Activated CD8-positive, alpha-beta memory T cell treated with anti-CD3 and anti-CD28 coated beads, Interleukin-2, amount 10 ng/mL, durations not matched to agents 7 days and 5 days (primary cell): ENCODE measurements around the gene MYLK2. TPM values are rescaled to one million over a fixed set of nuclear protein-coding genes. Genes with fewer than 3 reads are reported as not detected.

Source experiments
- ATAC-seq: fragments of 150-1000 bp; cut with Tn5 transposase; one replicate; pipeline ENCODE4 v1.10.0; 2021; ENCODE audit warnings: moderate library complexity
- CTCF ChIA-PET: fragments of 350-600 bp; sonication (Branson Sonifier 250); formaldehyde crosslinking; loops from one replicate; lab custom pipeline; 2021; ENCODE audit warnings: antibody characterized with exemption; lab: Charles Lee
- DNase-seq: peaks from one replicate; pipeline ENCODE4 v3.0.0-alpha.2; 2020
- H3K27ac Mint-ChIP-seq: one replicate; pipeline ENCODE4 v1.8.0; 2021; ENCODE audit warnings: mild to moderate bottlenecking, mixed read lengths
- H3K27me3 Mint-ChIP-seq: one replicate; pipeline ENCODE4 v1.8.0; 2021; ENCODE audit warnings: mixed read lengths
- H3K36me3 Mint-ChIP-seq: one replicate; pipeline ENCODE4 v1.8.0; 2021; ENCODE audit warnings: mild to moderate bottlenecking, mixed read lengths
- H3K4me1 Mint-ChIP-seq: one replicate; pipeline ENCODE4 v1.8.0; 2021; ENCODE audit warnings: mixed read lengths
- H3K4me3 Mint-ChIP-seq: one replicate; pipeline ENCODE4 v1.8.0; 2021; ENCODE audit warnings: mild to moderate bottlenecking, moderate library complexity, mixed read lengths
- H3K9me3 Mint-ChIP-seq: one replicate; pipeline ENCODE4 v1.8.0; 2022; ENCODE audit warnings: low read depth, mixed read lengths
- total RNA-seq, 2 experiments: library from RNA; stranded (reverse); gene quantifications; one replicate each; pipeline ENCODE4 v1.2.3, GENCODE V29; 2021

Gene MYLK2
- total RNA-seq, 2 experiments from 2014 or later, result 0.42 to 1.2 TPM

DNA sequence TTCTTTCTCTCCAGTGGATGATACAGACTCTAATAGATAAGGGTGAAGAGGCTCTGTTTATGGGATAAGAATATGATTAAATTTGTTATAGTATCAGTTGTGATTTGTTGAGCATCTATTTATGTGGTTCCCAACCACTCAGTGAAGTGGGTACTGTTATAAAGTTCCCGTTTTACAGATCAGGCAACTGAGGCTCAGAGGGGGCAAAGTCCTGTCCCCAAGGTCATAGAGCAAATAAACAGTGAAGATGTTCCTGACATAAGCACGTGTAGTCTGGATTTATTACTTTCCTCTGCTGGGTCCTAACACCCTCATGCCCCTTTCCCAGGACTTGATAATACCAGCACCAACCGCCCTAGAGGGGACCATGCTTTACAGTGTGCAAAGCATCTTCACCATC is 47.1 kb downstream of the MYLK2 start:
- peaks cover 39% of the 10 kb centered on the region for H3K27me3 Mint-ChIP-seq

GRCh38 chr20:31868853-31869672 is 49.9 kb downstream of the MYLK2 start:
- Mint-ChIP-seq H3K27ac (no peak overlapping the region), H3K36me3 (peaks cover 3% of the 10 kb centered on the region), H3K4me3 (no peak overlapping the region), H3K27me3 (peaks cover 53% of the 10 kb centered on the region), H3K9me3 (no peaks in the 10 kb centered on the region), H3K4me1 (peaks cover 11% of the 10 kb centered on the region)
- no peak for ATAC-seq
- DNase-seq, result no peak
- CTCF ChIA-PET, result interaction anchor here (1.2 kb wide), 1 partner anchor 83 kb away, joined by 5 read pairs; the partner anchor contains the start of gene PDRG1

More for the DNA sequence above, 47.1 kb downstream of the MYLK2 start:
- ATAC-seq (no peak), DNase-seq (no peak)
- Mint-ChIP-seq H3K4me3 (no peak overlapping the region), H3K4me1 (peaks cover 13% of the 10 kb centered on the region), H3K27ac (no peak overlapping the region), H3K36me3 (peaks cover 3% of the 10 kb centered on the region), H3K9me3 (no peaks in the 10 kb centered on the region)
- CTCF ChIA-PET, result interaction anchor here (1.9 kb wide), 1 partner anchor 19 kb away, joined by 7 read pairs; no protein-coding TSS in a partner anchor

DNA sequence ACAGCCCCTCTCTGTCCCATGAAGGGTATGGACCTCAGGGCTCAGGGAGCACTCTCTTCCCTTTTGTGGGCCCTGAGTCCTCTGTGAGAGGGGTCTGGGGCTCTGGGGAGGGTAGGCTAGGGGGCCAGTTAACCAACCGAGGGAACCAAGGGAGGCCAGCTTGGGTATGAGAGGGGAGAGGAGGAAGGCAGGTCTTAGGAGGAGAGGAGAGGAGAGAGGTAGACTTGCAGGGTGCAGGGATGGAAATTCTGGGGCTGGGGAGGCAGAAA is 50.5 kb downstream of the MYLK2 start:
- Mint-ChIP-seq H3K4me1 (peaks cover 11% of the 10 kb centered on the region), H3K9me3 (no peaks in the 10 kb centered on the region), H3K27me3 (peaks cover 55% of the 10 kb centered on the region), H3K27ac (no peak overlapping the region), H3K4me3 (peak overlapping the region; percentile 58), H3K36me3 (peaks cover 3% of the 10 kb centered on the region)
- no peak for ATAC-seq
- DNase-seq, result no peak
- CTCF ChIA-PET, result interaction anchor here (0.6 kb wide), 1 partner anchor 1907 kb away, joined by 3 read pairs; no protein-coding TSS in a partner anchor

DNA sequence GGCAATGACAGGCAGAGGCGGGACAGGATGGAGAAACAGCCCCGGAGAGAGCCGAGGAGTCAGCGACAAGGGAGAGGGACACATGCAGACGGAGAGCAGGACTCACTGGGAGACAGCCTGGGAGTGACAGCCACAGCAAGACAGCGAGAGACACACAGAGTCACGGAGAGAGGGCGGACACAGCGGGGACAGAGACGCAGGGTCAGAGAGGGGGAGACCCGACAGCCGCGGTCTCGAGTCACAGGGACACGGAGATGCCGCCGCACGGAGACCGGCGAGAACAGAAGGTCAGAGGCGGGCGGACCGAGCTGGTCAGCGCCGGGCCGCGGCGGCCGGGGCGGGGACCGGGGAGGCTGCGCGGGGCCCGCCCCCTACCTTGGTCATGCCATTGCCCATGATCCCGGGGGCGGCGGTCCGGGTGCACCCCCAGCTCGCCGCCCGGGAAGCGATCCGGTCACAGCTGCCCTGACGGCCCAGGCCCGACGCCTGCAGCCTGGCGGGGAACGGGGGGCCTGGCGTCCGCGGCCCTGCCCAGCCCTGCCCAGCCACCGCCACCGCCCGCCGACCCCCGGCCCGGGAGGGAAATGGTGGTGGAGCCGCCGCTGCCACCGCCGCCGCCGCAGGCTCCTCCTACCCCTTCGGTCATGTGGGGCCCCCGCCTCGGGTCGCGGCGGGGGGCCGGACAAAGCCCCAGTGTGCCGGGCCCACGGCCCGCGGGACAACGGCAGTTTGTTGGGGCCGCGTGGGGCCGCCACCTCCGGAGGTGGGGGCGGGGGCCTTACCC is 51.0 kb downstream of the MYLK2 start, which contains the start of the genes DUSP15 and TTLL9:
TSS of gene DUSP15 (minus strand) at position 586 of the 784 bp plus-strand sequence. CDS start at position 396, 190 bp downstream.
TSS of gene TTLL9 (plus strand) at position 693 of the 784 bp plus-strand sequence. CDS start 493 bp downstream, outside the sequence.
- Mint-ChIP-seq H3K4me3 (peak within 1 kb of the TSS; percentile 58), H3K27me3 (peaks cover 58% of the 10 kb centered on the region), H3K4me1 (peaks cover 11% of the 10 kb centered on the region), H3K27ac (no peak within 1 kb of the TSS), H3K9me3 (no peaks in the 10 kb centered on the region), H3K36me3 (peaks cover 3% of the 10 kb centered on the region)
- peak; percentile 54 for ATAC-seq
- CTCF ChIA-PET, result interaction anchor here (0.6 to 1.7 kb wide), 2 partner anchors 11 to 1907 kb away, joined by 3 read pairs; no protein-coding TSS in a partner anchor
- DNase-seq, result no peak

GRCh38 chr20:31870726-31871617 is 51.8 kb downstream of the MYLK2 start:
- CTCF ChIA-PET, result interaction anchor here (1.0 to 1.8 kb wide), 6 partner anchors 10 to 81 kb away, joined by 3 to 9 read pairs (median 3); partner anchors contain the start of gene PDRG1
- Mint-ChIP-seq H3K4me3 (peak overlapping the region; percentile 11), H3K27ac (no peak overlapping the region), H3K27me3 (peaks cover 58% of the 10 kb centered on the region), H3K4me1 (peaks cover 11% of the 10 kb centered on the region), H3K9me3 (no peaks in the 10 kb centered on the region), H3K36me3 (peaks cover 3% of the 10 kb centered on the region)
- ATAC-seq (no peak), DNase-seq (no peak)

DNA sequence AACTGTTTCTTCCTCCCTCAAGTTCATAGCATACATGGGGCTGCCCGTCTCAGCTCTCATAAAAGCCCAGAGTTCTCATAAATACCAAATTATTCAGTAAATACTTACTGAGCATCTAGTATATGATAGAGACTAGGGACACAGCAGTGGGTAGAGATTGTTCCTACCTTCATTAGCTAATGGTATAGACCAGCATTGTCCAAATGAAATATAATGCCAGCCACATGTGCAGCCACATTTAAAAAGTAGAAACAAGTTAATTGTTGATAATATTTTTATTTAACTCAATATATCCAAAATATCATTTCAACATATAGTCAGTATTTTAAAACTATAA is 52.4 kb downstream of the MYLK2 start:
- CTCF ChIA-PET, result interaction anchor here (1.0 to 1.8 kb wide), 6 partner anchors 9 to 80 kb away, joined by 3 to 9 read pairs (median 3); partner anchors contain the start of gene PDRG1
- no peak for ATAC-seq
- Mint-ChIP-seq H3K27ac (no peak overlapping the region), H3K27me3 (peaks cover 58% of the 10 kb centered on the region), H3K9me3 (no peaks in the 10 kb centered on the region), H3K4me3 (no peak overlapping the region), H3K36me3 (peaks cover 3% of the 10 kb centered on the region), H3K4me1 (peaks cover 11% of the 10 kb centered on the region)
- DNase-seq, result no peak

DNA sequence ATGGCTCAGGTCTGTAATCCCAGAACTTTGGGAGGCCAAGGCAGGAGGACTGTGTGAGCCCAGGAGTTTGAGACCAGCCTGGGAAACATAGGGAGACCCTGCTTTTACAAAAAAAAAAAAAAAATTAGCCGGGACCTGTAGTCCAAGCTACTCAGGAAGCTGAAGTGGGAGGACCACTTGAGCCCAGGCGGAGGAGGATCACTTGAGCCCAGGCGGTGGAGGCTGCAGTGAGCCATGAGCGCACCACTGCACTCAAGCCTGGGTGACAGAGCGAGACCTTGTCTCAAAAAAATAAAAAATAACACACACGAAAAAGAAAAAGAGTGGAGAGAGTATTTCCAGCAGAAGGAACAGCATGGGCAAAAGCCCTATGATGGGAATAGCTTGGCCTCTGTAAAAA is 53.2 kb downstream of the MYLK2 start:
- DNase-seq (no peak), ATAC-seq (no peak)
- Mint-ChIP-seq H3K4me1 (peaks cover 11% of the 10 kb centered on the region), H3K4me3 (no peak overlapping the region), H3K9me3 (no peaks in the 10 kb centered on the region), H3K27me3 (peaks cover 60% of the 10 kb centered on the region), H3K36me3 (peaks cover 3% of the 10 kb centered on the region), H3K27ac (no peak overlapping the region)
- CTCF ChIA-PET, result interaction anchor here (0.9 to 1.8 kb wide), 4 partner anchors 12 to 79 kb away, joined by 3 to 9 read pairs (median 5); partner anchors contain the start of gene PDRG1

GRCh38 chr20:31875671-31876070 is 56.5 kb downstream of the MYLK2 start:
- ATAC-seq, result no peak

GRCh38 chr20:31877684-31878083 is 58.5 kb downstream of the MYLK2 start:
- peaks cover 15% of the 10 kb centered on the region for H3K4me1 Mint-ChIP-seq

More at GRCh38 chr20:31875671-31876070, 56.5 kb downstream of the MYLK2 start:
- no peak overlapping the region for H3K4me3 Mint-ChIP-seq
- CTCF ChIA-PET, result no interaction called here
- H3K27ac Mint-ChIP-seq, result no peak overlapping the region
- DNase-seq, result no peak
- no peaks in the 10 kb centered on the region for H3K9me3 Mint-ChIP-seq
- H3K27me3 Mint-ChIP-seq, result peaks cover 54% of the 10 kb centered on the region
- H3K4me1 Mint-ChIP-seq, result peaks cover 16% of the 10 kb centered on the region
- no peaks in the 10 kb centered on the region for H3K36me3 Mint-ChIP-seq

DNA sequence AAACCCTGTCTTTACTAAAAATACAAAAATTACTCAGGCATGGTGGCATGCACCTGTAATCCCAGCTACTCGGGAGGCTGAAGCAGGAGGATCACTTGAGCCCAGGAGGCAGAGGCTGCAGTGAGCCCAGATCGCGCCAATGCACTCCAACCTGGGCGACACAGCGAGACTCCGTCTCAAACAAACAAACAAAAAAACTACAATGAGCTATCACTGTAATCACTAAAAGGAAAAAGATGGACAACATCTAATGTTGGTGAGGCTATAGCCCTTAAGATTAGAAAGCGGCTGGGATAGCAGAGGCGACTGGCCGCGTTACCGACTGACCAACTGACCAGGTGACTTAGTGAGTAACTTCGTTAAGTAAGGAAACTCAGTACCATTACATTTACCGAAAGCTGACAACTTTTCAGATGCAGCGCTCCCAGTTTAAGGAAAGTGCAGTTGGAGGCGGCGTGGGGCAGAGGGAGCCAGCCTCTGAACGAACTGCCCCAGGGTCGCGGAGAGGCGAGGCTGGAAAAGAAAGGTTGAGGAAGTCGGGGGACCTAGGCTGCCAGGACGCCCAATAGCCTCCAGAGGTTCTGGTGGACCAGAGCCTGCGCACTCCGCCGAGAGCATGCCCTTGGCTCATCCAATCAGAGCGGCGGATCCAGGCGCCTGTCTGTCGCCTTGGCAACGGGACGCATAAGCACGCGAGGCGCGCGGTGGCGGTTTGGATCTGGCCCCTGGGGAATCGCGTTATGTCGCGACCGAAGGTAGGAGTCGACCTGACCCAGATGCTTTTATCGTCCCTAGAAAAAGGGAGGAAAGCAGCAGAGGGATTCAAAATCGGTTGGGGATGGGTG is 60.2 kb downstream of the MYLK2 start:
- peak; percentile 97 for ATAC-seq
- DNase-seq, result peak; percentile 89
- Mint-ChIP-seq H3K36me3 (no peaks in the 10 kb centered on the region), H3K9me3 (no peaks in the 10 kb centered on the region), H3K27me3 (peaks cover 36% of the 10 kb centered on the region), H3K4me1 (peaks cover 15% of the 10 kb centered on the region), H3K27ac (peak overlapping the region; percentile 49), H3K4me3 (peak overlapping the region; percentile 81)
- CTCF ChIA-PET, result interaction anchor here (1.0 to 3.0 kb wide), 6 partner anchors 12 to 151 kb away, joined by 3 to 17 read pairs (median 8); partner anchors contain the start of gene PDRG1

More at GRCh38 chr20:31877684-31878083, 58.5 kb downstream of the MYLK2 start:
- no peak overlapping the region for H3K4me3 Mint-ChIP-seq
- DNase-seq (no peak), ATAC-seq (no peak)
- peaks cover 41% of the 10 kb centered on the region for H3K27me3 Mint-ChIP-seq
- H3K9me3 Mint-ChIP-seq, result no peaks in the 10 kb centered on the region
- CTCF ChIA-PET, result no interaction called here
- H3K36me3 Mint-ChIP-seq, result no peaks in the 10 kb centered on the region
- no peak overlapping the region for H3K27ac Mint-ChIP-seq

- no peak for ATAC-seq
- no peaks in the 10 kb centered on the region for H3K9me3 Mint-ChIP-seq
- no peaks in the 10 kb centered on the region for H3K36me3 Mint-ChIP-seq
- H3K27me3 Mint-ChIP-seq, result peaks cover 27% of the 10 kb centered on the region
- peaks cover 15% of the 10 kb centered on the region for H3K4me1 Mint-ChIP-seq
- H3K27ac Mint-ChIP-seq, result no peak overlapping the region
- CTCF ChIA-PET, result interaction anchor here (1.9 kb wide), 1 partner anchor 48 kb away, joined by 4 read pairs; no protein-coding TSS in a partner anchor
- H3K4me3 Mint-ChIP-seq, result no peak overlapping the region
- no peak for DNase-seq
These were observed 62.8 kb downstream of the MYLK2 start for GRCh38 chr20:31881945-31882344.

DNA sequence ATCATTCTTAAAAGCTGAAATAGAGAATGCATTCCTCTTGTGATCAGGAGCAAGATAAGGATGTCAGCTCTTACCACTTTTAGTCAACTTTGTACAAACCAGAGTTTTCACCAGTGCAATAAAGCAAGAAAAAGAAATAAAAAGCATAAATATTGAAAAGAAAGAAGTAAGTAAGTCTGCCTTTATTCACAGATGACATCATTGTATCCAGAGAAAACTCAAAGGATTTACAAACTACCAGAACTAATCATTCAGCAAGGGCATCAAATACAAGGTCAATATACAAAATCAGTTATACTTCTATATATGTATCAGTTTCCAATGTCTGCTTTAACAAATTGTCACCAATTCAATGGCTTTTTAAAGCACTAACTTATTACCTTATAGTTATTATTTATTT is 64.7 kb downstream of the MYLK2 start:
- peaks cover 14% of the 10 kb centered on the region for H3K4me1 Mint-ChIP-seq
- DNase-seq (no peak), ATAC-seq (no peak)
- H3K4me3 Mint-ChIP-seq, result no peak overlapping the region
- CTCF ChIA-PET, result no interaction called here
- no peak overlapping the region for H3K27ac Mint-ChIP-seq
- no peaks in the 10 kb centered on the region for H3K9me3 Mint-ChIP-seq
- H3K36me3 Mint-ChIP-seq, result no peaks in the 10 kb centered on the region
- peaks cover 17% of the 10 kb centered on the region for H3K27me3 Mint-ChIP-seq
